ENCODE results near the gene ARHGAP10.

ARHGAP10 gene

GRCh38 chr4:148057984-148058859 is 326.3 kb downstream of the ARHGAP10 start:
- in situ Hi-C loops (cut with MboI; ENCODE audit: low sequenced_read_pairs) = no loop called here

GRCh38 chr4:148059617-148060180 is 327.8 kb downstream of the ARHGAP10 start:
- in situ Hi-C loops (cut with MboI; ENCODE audit: low sequenced_read_pairs) = no loop called here

GRCh38 chr4:148060264-148061140 is 328.6 kb downstream of the ARHGAP10 start:
- in situ Hi-C loops (cut with MboI; ENCODE audit: low sequenced_read_pairs) = no loop called here

- in situ Hi-C loops (cut with MboI; ENCODE audit: low sequenced_read_pairs) = no loop called here
These were observed 329.2 kb downstream of the ARHGAP10 start for GRCh38 chr4:148061141-148061481.

GRCh38 chr4:148061795-148062194 is 329.9 kb downstream of the ARHGAP10 start:
- in situ Hi-C loops (cut with MboI; ENCODE audit: low sequenced_read_pairs) = no loop called here

- in situ Hi-C loops (cut with MboI; ENCODE audit: low sequenced_read_pairs) = no loop called here
These were observed 330.5 kb downstream of the ARHGAP10 start for GRCh38 chr4:148062301-148062950.

GRCh38 chr4:148064451-148064850 is 332.6 kb downstream of the ARHGAP10 start:
- in situ Hi-C loops (cut with MboI; ENCODE audit: low sequenced_read_pairs) = no loop called here

GRCh38 chr4:148065075-148065474 is 333.2 kb downstream of the ARHGAP10 start:
- in situ Hi-C loops (cut with MboI; ENCODE audit: low sequenced_read_pairs) = no loop called here

- in situ Hi-C loops (cut with MboI; ENCODE audit: low sequenced_read_pairs) = no loop called here
These were observed 335.5 kb downstream of the ARHGAP10 start for GRCh38 chr4:148067301-148067916.

GRCh38 chr4:148068065-148068911 is 336.4 kb downstream of the ARHGAP10 start:
- in situ Hi-C loops (cut with MboI; ENCODE audit: low sequenced_read_pairs) = no loop called here

- in situ Hi-C loops (cut with MboI; ENCODE audit: low sequenced_read_pairs) = no loop called here
These were observed 337.4 kb downstream of the ARHGAP10 start for GRCh38 chr4:148069086-148069894.

GRCh38 chr4:148069895-148070178 is 337.9 kb downstream of the ARHGAP10 start:
- in situ Hi-C loops (cut with MboI; ENCODE audit: low sequenced_read_pairs) = no loop called here

GRCh38 chr4:148071009-148071408 is 339.1 kb downstream of the ARHGAP10 start:
- in situ Hi-C loops (cut with MboI; ENCODE audit: low sequenced_read_pairs) = no loop called here

- in situ Hi-C loops (cut with MboI; ENCODE audit: low sequenced_read_pairs) = no loop called here
These were observed 340.9 kb downstream of the ARHGAP10 start for GRCh38 chr4:148072789-148073188.

GRCh38 chr4:148073349-148073748 is 341.5 kb downstream of the ARHGAP10 start:
- in situ Hi-C loops (cut with MboI; ENCODE audit: low sequenced_read_pairs) = no loop called here

- in situ Hi-C loops (cut with MboI; ENCODE audit: low sequenced_read_pairs) = no loop called here
These were observed 342.6 kb downstream of the ARHGAP10 start for GRCh38 chr4:148074462-148074861.

- in situ Hi-C loops (cut with MboI; ENCODE audit: low sequenced_read_pairs) = no loop called here
These were observed 343.6 kb downstream of the ARHGAP10 start for GRCh38 chr4:148075438-148075837.

- in situ Hi-C loops (cut with MboI; ENCODE audit: low sequenced_read_pairs) = no loop called here
These were observed 345.1 kb downstream of the ARHGAP10 start for GRCh38 chr4:148076964-148077363.

- in situ Hi-C loops (cut with MboI; ENCODE audit: low sequenced_read_pairs) = no loop called here
These were observed 345.7 kb downstream of the ARHGAP10 start for GRCh38 chr4:148077581-148077980.
